Stomach smooth muscle (tissue), 2 donors: ENCODE data around the gene TTLL7.

ENCODE experiments used
- H3K27ac ChIP-seq: one replicate; pipeline ENCODE4 v1.7.0; 2013; ENCODE audit warnings: mild to moderate bottlenecking, low read length, inconsistent platforms
- H3K27me3 ChIP-seq, 2 donors: one replicate each; pipeline ENCODE4 v1.7.0; 2013; ENCODE audit warnings: low read length in 2 of 2; ENCODE audit not compliant: insufficient read depth in 2 of 2, control insufficient read depth in 1 of 2
- H3K36me3 ChIP-seq, 2 donors: one replicate each; pipeline ENCODE4 v1.7.0; 2013; ENCODE audit warnings: low read length in 2 of 2; ENCODE audit not compliant: control insufficient read depth in 2 of 2, insufficient read depth in 2 of 2
- H3K4me1 ChIP-seq: one replicate; pipeline ENCODE4 v1.7.0; 2013; ENCODE audit warnings: low read length; ENCODE audit not compliant: control insufficient read depth, insufficient read depth
- H3K4me3 ChIP-seq, 2 donors: one replicate each; pipeline ENCODE4 v1.7.0; 2013; ENCODE audit warnings: low read length in 2 of 2
- H3K9ac ChIP-seq, 2 donors: one replicate each; pipeline ENCODE4 v1.7.0; 2013; ENCODE audit warnings: low read length in 2 of 2, mild to moderate bottlenecking in 1 of 2
- H3K9me3 ChIP-seq, 2 donors: one replicate each; pipeline ENCODE4 v1.7.0; 2013; ENCODE audit warnings: low read length in 2 of 2; ENCODE audit not compliant: control insufficient read depth in 2 of 2
- donor health status: healthy.
- donor health status: Pancreatic carcinoma.

Gene TTLL7

DNA sequence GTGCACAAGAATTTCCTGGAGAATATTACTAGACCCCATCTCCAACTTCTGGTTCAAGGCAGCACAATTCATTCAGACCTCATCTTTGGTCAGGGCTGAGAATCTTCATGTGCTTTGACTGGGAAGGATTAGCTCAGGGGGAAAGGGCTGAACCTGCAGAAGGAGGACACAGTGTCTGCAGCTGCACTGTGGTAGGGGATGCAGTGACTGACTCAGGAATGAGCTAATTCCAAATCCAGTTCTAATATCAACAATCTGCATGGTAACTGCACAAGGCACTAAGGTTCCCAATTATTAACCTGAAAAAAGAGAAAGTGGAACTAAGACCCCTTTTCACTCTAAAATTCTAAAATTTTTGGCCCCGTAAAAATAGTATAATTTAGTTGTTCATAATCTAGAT, 31.6 kb downstream of the TTLL7 start:
- H3K4me3 ChIP-seq = no peak overlapping the region
- H3K27ac ChIP-seq = no peak overlapping the region
- no peaks in the 10 kb centered on the region for H3K4me1 ChIP-seq
- H3K27me3 ChIP-seq = no peaks in the 10 kb centered on the region
- H3K9ac ChIP-seq = no peak overlapping the region
- peaks cover 0 to 2% of the 10 kb centered on the region in 2 donors for H3K36me3 ChIP-seq
- H3K9me3 ChIP-seq = no peaks in the 10 kb centered on the region

DNA sequence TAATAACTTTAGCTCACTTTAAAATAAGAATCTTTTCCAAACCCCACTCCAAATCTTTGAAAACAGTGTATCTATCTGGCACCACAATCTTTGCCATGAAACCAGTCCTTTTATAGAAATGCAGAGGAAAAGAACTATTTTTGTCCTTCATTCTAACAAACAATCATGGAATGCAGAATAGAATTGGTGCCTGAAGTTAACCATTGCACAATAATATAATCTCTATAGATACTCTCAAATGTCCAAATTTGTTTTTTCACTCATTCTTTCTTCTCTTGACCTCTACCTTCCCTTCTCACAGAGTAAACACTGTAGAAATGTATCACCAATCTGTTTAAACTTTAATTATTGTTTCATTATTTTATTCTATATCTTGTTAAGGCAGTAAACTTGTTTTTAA, 34.8 kb downstream of the TTLL7 start:
- H3K27me3 ChIP-seq = no peaks in the 10 kb centered on the region
- H3K4me1 ChIP-seq = peaks cover 5% of the 10 kb centered on the region
- H3K9me3 ChIP-seq = no peaks in the 10 kb centered on the region
- no peak overlapping the region for H3K27ac ChIP-seq
- peak overlapping the region in 1 of 2 donors; percentile 21 for H3K9ac ChIP-seq
- peaks cover 0 to 2% of the 10 kb centered on the region in 2 donors for H3K36me3 ChIP-seq
- H3K4me3 ChIP-seq = no peak overlapping the region

DNA sequence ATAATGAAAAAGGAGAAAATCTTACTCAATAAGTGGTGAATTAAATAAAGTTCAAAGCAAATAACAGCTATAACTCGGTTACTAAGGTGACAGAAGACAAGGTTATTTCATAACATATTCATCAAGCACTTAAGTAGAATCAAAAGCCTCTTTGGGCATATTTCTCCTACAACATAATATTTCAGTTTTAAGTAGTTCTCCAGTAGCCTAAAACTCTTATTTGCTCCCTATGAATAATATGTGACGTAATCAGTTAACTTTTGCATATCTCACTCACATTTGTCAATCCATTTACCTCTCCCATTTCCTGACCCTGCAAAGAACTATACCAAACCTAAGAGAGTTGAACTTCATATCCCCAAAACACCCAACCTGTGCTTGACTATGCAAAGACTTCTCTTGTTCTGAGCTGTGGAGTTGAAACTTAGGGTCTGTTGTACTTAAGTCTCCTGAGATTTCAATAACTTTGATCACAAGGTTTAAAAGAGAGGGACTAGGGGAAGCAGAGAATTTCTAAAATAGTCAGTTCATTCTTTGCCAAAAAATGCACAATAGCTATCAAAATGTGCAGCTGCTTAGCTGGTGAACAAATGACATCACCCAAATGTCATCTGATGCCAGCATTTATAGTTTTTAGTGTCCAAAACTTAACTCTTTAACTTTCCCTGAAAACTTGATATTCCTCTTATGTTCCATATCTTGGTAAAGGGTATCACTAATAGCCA, 37.2 kb downstream of the TTLL7 start:
- no peak overlapping the region for H3K27ac ChIP-seq
- H3K4me3 ChIP-seq = no peak overlapping the region
- H3K9ac ChIP-seq = no peak overlapping the region
- peaks cover 0 to 2% of the 10 kb centered on the region in 2 donors for H3K36me3 ChIP-seq
- H3K4me1 ChIP-seq = peaks cover 5% of the 10 kb centered on the region
- no peaks in the 10 kb centered on the region for H3K9me3 ChIP-seq
- no peaks in the 10 kb centered on the region for H3K27me3 ChIP-seq

DNA sequence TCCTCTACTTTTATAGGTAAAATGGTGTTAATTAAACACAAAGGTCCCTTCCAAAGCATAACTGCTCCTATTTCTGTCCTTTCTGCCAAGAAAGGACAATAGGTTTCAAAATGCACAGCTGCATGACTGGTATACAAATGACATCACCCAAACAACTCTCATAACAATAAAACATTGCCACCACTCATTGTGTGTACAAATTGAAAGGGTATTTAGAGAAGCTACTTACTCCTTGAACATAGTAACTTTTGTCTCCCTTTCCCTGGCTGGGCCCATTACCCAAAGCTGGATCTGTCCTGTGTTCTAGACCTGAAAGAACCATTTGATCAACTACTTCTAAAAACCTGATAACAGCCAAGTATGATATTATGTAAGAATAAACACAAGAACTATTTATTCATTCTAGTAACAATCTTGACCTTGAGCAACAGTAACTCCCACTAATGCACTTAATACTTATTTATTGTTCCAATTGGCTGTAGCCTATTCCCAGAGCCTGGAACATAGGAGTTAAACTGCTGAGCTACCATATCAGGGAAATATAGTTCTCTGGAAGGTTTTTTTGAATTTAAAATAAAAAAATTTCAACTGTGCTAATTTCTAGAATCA, 38.2 kb downstream of the TTLL7 start:
- Histone ChIP-seq H3K4me3 (no peak overlapping the region), H3K9ac (no peak overlapping the region), H3K27ac (no peak overlapping the region), H3K4me1 (peaks cover 5% of the 10 kb centered on the region), H3K27me3 (no peaks in the 10 kb centered on the region), H3K9me3 (no peaks in the 10 kb centered on the region), H3K36me3 (peaks cover 0 to 2% of the 10 kb centered on the region in 2 donors)

DNA sequence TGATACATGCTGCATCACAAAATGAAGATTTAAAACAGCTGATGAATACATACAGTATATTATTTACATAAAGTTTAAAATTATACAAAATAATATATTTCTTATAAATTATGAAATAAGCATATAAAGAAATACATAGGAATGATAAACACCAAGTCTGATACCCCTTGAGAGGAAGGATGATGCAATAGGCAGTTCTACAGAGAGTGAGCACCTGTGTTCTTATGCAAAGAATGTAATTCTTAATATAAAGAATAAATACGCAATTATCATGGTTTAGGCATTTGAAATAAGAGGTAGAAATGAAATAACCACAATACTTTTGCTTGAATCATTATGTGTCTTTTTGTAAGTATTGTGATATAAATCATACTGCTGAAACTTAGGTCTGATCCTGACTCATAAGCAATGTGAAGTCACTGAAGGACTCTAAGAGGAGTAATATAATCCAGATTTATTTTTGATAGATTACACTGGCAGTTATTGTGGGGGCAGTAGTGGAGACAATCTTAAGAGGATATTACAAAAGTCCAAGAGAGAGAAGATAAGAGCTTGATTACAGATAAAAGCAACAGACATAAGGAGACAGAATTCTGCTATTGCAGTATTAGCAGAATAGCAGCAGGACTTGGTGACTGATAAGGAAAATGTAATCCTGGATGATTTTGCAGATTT, 39.0 kb downstream of the TTLL7 start:
- Histone ChIP-seq H3K9me3 (no peaks in the 10 kb centered on the region), H3K4me1 (peaks cover 5% of the 10 kb centered on the region), H3K9ac (no peak overlapping the region), H3K27ac (no peak overlapping the region), H3K36me3 (peaks cover 0 to 2% of the 10 kb centered on the region in 2 donors), H3K4me3 (no peak overlapping the region), H3K27me3 (no peaks in the 10 kb centered on the region)

DNA sequence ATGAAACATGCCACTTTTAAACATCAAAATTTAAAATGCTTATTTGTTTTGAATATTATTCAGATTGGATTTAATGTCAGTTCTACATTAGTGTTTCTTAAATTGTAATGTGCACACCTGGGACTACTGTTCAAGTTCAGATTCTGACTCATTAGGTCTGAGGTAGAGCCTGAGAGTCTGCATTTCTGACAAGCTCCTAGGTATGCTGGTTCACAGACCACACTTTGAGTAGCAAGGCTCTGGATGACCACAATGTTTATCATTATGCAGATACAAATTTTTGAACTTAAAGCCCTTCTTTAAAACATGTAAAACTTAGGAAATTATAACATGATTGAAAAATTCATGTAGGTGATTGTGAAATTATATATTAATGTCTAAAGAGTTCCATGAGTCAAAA, 40.2 kb downstream of the TTLL7 start:
- H3K36me3 ChIP-seq = peaks cover 0 to 2% of the 10 kb centered on the region in 2 donors
- no peak overlapping the region for H3K27ac ChIP-seq
- no peak overlapping the region for H3K9ac ChIP-seq
- H3K27me3 ChIP-seq = no peaks in the 10 kb centered on the region
- H3K9me3 ChIP-seq = no peaks in the 10 kb centered on the region
- no peak overlapping the region for H3K4me3 ChIP-seq
- H3K4me1 ChIP-seq = peaks cover 5% of the 10 kb centered on the region

DNA sequence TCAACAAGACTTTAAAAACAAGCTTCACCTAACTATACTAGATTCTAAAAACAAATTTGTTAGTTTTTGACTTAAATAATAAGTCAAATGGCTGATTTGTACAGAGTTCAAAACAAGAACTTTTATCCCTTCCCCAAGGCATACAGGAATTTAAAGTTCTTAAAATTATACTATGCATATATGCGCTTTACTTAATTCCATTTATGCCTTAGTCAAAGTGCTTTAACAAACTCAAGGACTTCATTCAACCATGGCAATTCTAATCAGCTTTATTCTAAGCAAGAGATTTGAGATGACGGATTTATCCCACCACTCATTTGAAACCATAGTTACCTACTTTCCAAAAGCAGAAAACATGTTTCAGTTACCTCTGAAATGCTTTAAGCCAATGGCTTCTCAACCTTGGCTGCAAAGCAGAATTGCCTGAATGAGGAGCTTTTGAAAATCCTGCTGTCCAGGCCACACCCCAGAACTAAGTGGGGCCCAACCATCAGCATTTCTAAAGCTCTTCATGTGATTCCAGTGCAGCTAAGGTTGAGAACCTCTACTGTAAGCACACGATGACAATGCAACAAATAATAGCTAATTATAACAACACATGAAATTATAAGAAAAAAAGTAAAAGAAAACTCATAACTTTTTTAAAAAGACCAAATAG, 44.6 kb downstream of the TTLL7 start:
- Histone ChIP-seq H3K4me1 (no peaks in the 10 kb centered on the region), H3K27ac (no peak overlapping the region)

DNA sequence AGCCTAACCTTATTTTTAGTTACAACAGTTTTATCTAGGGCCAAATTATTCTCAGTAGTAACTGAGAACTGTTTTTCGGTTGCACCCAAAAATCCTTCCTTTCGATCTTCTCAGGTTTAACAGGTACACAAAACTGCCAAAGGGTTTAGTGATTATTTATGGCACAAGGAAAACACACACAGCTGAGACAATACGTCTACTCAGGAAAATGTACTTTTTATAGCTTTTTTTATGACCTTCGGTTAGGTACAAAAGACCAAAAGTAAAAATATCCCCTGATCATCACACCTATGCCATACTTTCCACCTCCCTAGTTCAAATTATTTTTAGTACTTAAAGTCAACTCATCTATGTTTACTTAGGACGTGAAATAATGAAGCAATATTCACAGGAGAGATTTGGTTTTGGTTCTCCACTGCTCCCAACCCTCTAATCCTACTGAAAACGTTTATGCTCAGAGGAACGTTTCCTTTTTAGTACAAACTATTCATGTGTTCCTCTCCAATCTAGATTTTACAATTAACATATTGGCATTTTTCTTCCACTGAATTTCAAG, 48.7 kb downstream of the TTLL7 start:
- Histone ChIP-seq H3K27ac (no peak overlapping the region), H3K9me3 (no peaks in the 10 kb centered on the region), H3K36me3 (peaks cover 2 to 3% of the 10 kb centered on the region in 2 donors), H3K4me1 (no peaks in the 10 kb centered on the region), H3K4me3 (no peak overlapping the region), H3K27me3 (no peaks in the 10 kb centered on the region), H3K9ac (no peak overlapping the region)

More for the DNA sequence above, 44.6 kb downstream of the TTLL7 start:
- H3K9me3 ChIP-seq = no peaks in the 10 kb centered on the region
- no peak overlapping the region for H3K4me3 ChIP-seq
- no peaks in the 10 kb centered on the region for H3K27me3 ChIP-seq
- no peaks in the 10 kb centered on the region for H3K36me3 ChIP-seq
- no peak overlapping the region for H3K9ac ChIP-seq

DNA sequence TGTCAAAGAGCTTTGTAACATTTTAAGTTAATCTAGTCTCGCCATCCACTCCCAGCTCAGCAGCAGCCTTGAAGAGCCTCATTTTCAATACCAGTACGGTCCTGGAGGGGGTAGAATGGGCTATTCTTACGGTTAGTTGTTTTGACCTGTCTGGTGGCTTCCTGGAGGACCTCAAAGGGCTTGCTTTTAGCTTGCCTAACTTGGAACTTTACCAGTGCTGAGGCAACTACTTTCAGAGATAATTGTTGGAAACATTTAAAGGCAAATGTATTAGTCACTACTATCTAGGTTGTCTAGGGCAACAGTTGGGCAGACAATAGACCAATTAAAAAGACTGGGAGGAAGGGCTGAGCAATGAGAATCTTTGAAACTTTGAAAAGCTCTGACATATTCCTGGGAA, 56.0 kb downstream of the TTLL7 start:
- Histone ChIP-seq H3K36me3 (peaks cover 3% of the 10 kb centered on the region in 2 donors), H3K9ac (no peak overlapping the region), H3K9me3 (no peaks in the 10 kb centered on the region), H3K27me3 (no peaks in the 10 kb centered on the region), H3K4me1 (no peaks in the 10 kb centered on the region), H3K4me3 (no peak overlapping the region), H3K27ac (no peak overlapping the region)

DNA sequence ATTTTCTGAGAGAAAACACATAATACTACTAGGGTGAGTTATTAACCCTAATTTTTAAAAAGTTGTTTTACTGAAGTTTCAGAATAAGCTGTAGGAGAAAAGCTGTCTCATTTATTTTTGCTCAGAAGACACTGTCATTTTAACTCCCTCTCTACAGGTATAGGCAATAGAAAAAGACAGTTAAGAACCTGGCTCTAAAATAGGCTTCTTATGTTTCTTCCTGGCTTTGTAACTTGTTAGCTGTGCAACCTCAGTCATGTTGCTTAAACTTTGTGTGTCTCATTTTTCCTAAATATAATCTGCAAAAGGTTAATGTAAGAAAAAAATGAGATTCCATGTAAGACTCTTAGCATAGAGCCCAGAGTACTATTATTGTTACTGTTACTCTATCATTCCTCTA, 64.4 kb downstream of the TTLL7 start:
- no peaks in the 10 kb centered on the region for H3K27me3 ChIP-seq
- H3K9ac ChIP-seq = no peak overlapping the region
- no peak overlapping the region for H3K27ac ChIP-seq
- H3K4me3 ChIP-seq = no peak overlapping the region
- H3K9me3 ChIP-seq = no peaks in the 10 kb centered on the region
- no peaks in the 10 kb centered on the region for H3K4me1 ChIP-seq
- H3K36me3 ChIP-seq = peaks cover 3 to 4% of the 10 kb centered on the region in 2 donors
